NCI-H1417 treated with DMSO at 0.1 percent for 48 hours (cell line): ENCODE data around the gene OR2T10.
"Not testable (repeated sequence)": the region's sequence is repeated elsewhere in the genome, so short reads cannot be mapped to it uniquely, and the experiment has no call there.

Source experiments
- DNase-seq: peaks from one replicate; lab custom pipeline; 2025; lab: John Stamatoyannopoulos, UW

OR2T10 gene, protein sequence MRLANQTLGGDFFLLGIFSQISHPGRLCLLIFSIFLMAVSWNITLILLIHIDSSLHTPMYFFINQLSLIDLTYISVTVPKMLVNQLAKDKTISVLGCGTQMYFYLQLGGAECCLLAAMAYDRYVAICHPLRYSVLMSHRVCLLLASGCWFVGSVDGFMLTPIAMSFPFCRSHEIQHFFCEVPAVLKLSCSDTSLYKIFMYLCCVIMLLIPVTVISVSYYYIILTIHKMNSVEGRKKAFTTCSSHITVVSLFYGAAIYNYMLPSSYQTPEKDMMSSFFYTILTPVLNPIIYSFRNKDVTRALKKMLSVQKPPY

DNA sequence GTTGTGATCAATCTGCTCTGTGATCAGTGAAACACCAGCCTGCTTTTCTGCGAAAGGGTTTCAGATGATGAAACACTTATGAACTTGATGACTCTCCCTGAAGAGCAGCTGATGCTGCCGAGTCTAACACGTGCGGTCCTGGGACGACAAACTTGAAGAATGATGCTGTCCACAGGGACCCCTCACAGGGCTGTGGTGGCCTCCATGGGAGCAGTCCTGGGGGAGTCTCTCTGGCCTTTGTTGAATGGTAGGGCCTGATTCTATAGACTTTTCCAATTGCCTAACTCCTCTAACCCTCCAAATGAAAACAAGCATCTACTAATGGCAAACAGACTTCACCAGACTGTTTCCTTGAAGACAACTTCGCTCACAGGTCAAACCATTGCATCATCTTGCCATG, at the start of gene OR2T10:
Gene OR2T10, minus strand, starts transcription at position 112 of the 400 bp plus-strand sequence. CDS start 3,932 bp downstream, outside the sequence.
- DNase-seq = no peak

DNA sequence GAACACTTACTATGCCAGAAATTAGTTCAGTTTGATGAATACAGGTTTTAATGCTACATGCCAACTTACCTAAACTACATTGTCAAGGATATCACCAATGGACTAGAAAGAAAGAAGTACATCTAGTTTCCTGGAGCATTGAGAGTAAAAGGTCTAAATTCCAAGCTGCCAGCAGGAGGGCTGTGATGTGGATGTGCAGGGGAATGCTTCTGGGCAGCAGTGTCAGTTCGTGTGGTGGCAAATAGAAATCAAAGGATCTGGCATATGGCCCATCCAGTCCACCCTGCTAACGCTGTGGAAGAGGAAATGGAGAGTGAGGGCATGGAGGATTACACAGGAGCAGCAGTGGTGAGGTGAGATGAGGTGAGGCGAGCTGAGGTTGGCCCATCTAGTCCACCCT, 47.7 kb upstream of the OR2T10 start, which contains the start of gene OR2T35:
Gene OR2T35, minus strand, starts transcription at position 101 of the 400 bp plus-strand sequence. CDS start 6,020 bp downstream, outside the sequence.
- not testable (repeated sequence) for DNase-seq

DNA sequence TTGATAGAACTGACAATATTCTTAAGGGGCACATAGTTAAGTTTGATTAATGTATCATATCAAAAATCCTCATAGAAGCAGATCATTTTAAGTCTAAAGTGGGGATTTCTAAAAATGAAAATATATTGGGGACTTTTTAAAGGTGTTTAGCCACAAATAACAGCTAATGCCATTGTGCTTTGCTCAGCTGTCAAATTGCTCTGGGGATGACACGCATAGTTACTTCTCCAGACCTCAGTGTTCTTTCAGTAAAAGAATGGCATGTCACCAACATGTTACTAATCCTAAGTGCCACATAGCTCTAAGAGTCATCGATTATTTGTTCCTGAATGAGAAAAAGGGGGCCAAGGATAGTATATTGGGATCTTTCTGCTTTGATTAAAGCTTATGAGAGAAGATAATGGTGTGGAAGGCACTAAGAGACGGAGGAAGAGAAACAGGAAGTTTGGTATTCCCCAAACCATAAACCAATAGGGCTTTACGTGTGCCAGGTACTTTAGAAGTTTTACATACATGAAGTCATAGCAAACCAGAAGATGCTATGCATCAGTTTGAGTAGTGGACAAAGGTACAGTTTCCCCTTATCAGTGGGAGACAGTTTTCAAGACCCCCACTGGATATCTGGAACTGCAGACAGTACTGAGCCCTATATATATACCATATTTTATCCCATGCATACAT, 45.6 kb upstream of the OR2T10 start:
- not testable (repeated sequence) for DNase-seq

DNA sequence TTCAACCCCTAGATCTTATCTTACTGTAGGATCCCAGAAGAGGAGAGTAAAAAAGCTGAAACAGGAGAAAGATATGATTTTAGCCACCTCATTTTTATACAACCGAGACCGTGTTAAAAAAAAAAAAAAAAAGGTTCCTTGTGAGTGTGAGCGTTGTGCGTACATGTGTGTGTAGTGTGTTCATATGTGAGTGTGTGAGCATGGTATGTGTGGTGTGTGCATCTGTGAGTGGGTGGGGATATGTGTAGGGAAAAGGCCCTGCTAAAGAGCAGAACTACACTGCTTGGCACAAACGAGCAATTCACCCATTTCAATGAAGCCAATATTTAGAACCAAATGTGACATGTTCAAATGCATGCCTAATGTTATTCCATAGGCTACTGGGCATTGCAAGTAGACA, 44.1 kb upstream of the OR2T10 start:
- DNase-seq = not testable (repeated sequence)

DNA sequence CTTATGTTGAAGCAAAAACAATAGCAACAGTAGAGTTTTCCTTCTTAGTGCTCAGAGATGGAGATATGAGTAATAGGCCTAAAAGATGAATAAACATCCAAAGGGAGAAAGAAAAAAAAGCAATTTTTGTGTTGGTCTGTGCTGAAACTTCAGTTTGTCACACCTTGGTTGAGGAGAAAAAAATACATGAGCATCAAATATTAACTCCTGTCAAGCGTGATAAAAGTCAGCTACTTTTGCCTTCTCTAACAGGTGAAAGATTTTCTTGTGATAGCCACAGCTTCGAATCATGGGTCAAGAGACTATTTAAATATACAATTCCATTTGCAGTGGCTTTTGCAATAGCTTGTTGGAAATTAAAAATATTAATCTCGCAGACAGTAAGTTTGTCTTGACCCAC, 43.4 kb upstream of the OR2T10 start:
- not testable (repeated sequence) for DNase-seq

DNA sequence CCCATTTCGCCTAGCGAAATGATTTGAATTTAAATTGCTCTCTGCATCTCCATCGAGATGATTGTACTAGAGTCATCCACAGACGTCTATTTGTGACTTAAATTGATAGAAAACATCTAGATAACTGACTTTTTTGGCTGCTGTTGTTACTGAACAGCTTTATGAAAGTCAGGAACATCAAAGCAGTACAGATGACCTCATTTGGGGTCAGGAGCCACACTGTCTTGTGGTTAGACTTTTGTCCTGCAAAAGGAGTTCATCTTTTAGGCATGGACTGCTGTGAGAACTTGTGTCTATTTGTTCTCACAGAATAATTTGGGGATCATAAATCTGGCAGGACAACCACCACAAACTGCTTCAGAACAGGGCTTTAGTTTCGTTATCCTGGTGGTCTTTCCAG, 42.2 kb upstream of the OR2T10 start:
- not testable (repeated sequence) for DNase-seq

DNA sequence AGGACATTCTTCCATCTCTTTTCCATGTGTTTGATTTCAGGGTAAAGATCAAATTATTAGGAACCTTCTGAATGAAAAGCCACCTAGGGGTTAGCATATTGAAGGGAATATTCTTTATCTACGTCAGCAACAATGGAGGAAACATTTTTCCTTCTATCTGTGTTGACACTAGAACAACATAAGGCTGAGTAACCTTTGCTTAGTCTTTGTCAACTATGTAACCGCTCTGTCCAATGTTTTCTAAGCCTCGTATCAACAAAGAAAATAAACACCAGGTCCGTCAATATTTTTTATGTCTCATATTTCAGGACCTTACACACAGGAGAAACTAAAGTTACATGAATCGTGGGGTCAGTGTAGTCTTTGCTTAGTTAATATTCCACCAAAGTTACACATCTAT, 39.1 kb upstream of the OR2T10 start:
- DNase-seq = not testable (repeated sequence)

DNA sequence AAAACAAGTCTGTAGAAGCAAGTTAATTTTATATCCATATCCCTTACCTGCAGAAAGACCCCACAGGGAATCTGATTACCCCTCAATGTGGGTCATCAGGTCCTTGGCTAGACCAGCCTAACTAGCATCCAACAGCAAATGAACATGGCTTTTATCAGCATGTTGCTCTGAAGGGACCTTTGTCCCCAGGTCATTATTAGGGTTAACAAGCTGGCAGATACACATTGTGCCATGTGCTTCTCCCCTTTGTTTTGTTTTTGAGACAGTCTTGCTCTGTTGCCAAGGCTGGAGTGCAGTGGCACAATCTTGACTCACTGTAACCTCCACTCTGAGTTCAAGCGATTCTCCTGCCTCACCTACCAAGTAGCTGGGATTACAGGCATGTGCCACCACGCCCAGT, 37.5 kb upstream of the OR2T10 start, which contains the start of gene OR2T11:
Gene OR2T11, minus strand, starts transcription at position 101 of the 400 bp plus-strand sequence. CDS start 7,963 bp downstream, outside the sequence.
- not testable (repeated sequence) for DNase-seq

DNA sequence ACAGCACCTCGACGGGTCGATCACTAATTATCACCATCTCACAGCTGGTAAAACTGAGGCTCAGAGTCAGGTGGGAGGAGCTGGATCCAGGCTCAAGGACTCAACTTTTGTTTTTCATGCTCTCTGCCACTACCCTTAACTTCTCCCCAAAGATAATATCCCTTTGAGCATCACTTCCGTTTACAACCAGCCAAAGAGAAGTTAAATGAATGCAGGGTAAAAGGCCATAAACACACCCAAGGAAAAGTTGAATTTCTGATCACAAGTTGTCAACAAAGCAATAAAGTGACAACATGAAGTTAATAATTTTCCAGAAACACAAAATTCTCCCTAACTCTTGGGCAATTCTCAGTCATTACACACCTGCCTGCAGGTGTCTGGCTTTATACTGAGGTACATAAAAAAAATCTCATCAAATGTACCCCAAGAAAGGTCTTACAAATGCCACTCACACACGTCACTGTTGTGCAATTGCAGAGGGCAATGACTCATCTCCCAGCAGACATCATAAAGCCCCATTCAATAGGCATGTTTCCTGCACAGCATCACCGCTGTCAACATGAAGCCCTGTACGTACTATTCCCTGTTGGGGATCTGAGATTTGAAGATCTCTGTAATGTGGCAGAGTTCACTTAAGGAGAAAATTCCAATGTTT, 34.0 kb upstream of the OR2T10 start:
- no peak for DNase-seq

DNA sequence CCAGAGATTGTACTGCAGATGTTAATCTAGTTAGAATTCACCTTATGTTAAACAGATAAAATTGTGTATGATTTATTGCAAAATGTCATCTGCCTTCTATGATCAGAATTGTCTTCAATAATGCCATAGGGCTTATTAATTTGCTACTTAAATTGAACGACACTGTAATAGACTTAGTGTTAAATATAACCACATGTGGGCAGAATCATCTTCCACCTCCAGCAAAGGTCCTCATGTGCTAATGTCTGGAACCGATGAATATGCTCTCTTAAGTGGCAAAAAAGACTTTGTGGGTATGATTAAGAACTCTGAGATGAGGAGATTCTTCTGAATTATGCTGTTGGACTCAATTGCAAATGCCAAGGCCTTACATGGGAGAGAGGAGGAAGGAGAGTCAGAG, 33.1 kb upstream of the OR2T10 start:
- no peak for DNase-seq

DNA sequence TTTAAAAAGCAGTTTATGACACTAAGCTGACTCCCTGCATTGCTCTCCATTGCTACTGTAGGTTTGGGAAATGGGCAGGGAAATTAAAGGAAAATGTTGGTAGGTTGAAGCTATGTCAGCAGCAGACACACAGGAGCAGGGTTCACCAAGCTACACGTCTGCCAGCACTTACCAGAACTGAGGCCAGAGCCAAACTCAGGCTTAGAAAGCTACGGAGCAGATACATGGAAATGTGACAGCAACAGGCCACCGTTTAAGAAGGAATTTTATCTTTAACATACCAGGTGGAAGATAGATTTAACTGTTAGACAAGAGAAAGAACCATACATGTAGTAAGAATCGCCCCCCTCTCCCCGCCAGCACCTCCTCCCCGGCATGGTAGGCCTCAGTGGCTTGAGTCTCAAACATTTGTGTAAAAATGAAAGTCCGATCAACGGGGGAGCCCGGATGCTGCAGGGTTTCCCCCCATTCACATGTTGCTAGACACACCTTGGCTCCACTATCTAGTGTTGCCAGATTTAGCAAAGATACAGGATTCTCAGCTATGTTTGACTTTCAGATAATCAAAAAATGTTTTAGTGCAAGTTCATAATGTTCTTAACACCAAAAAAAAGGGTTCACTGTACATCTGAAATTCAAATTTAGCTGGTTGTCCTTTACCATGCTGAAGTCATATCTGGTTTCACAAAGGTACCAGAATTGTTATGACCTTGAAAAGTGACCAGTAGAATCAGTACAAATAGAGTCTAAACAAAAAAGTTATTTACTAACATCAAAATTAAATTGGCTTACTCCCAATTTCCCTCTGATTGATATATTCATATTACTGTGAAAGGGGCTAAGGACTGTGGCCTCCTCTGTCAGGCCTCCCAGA, 30.7 kb upstream of the OR2T10 start:
- no peak for DNase-seq

DNA sequence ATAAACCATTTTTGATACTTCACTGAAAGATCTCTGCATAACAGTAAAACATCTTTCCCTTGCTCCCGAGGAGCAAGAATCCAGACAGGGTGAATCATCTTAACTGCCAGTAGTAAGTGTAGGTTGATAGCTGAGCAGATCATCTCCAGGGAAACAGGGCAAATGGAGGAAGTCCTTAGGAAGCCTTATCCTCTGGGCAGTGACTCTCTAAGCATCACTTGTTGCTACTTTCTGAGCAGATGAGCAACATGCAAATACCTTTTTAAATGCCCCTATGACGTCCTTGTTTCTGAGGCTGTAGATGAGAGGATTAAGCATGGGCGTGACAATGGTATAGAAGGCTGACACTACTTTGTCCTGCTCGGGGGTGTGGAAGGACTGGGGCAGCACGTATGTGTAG, 28.5 kb upstream of the OR2T10 start:
- no peak for DNase-seq

DNA sequence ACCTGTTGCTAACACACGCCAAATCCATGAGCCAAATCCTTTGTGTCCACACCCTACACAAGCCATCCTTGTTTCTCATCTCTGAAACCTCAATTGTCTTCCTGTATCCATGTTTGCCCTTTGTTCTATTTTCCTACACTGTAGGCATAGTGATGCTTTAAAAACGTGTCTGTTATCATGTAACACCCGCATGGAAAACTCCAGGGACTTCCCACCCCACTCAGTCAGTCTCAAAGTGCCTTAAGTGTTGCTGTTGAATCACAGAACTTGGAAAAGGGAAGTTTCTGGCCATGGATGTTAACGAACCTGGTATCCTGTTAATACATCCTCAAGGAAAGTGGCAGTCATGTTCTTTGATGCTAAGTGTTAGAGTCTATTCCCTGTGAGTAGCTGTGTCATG, 27.7 kb upstream of the OR2T10 start:
- DNase-seq = no peak

DNA sequence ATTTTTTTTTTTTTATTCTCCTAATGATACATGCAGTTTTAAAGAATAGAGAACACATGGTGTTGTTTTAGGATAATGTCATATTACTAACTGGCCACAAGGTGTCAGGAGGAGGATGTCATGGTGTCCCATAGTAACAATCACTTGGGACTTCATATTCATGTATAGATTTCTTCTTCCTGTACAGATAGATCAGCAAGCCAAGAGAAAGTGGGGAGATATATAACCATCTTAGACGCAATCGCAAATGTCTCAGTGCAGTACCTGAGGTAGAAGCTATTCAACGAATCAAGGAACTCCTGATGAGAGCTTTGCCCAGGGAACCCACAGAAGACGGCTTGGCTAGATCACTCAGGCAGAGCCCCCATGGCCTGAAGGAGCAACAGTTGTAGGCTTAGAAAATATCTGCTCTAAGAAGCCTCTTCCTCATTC, 25.1 kb upstream of the OR2T10 start:
- DNase-seq = no peak

DNA sequence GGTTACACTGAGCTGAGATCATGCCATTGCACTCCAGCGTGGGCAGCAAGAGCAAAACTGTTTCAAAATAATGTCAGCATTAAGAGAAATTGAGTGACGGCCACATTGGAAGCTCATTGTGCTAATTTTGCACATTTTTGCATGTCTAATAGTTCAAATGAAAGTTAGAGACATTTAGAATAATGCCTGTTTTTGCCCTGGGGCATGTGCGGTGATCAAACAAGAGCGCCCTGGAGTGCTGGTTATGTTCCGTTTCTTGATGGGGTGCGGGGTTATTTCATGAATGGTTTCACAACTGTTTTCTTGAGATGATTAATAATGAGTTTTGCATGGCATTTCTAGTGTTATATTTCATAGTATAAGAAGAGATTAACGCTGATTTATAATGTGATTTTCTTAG, 24.3 kb upstream of the OR2T10 start:
- no peak for DNase-seq

DNA sequence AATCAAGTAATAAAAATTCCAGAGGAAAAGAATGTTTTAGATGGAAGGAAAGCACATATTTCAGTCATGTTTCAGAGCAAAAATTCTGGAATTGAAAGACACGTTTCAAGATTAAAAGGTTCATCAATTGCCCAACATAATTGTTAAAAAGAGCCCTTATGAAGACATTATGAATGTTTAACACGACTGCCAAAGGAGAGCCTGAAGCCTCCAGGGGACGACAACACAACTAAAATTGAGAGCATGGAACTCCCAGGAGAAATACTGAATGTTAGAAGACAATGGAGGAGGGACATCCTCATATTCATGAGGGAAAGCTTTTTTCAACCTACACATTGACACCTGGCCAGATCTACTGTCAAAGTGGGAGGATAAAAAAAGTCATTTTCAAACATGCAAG, 21.4 kb upstream of the OR2T10 start:
- DNase-seq = no peak

DNA sequence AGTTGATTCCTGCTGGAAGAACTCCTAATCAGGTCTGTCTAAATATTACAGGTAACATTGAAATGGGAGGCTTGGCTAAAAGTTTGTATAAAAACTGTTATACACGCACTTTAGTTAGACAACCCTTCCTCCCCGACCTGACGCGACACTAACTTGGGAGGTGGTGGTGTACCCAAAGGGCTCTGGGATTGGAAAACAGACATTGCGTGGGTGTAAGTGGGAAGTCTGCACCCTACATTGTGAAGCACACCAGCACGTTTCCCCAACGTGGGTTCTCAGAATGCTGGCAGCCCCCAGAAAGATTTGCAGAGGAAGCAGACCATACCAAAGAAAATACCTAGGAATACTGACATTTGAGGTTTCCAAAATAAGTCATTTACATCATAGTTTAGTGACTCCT, 20.6 kb upstream of the OR2T10 start:
- no peak for DNase-seq

DNA sequence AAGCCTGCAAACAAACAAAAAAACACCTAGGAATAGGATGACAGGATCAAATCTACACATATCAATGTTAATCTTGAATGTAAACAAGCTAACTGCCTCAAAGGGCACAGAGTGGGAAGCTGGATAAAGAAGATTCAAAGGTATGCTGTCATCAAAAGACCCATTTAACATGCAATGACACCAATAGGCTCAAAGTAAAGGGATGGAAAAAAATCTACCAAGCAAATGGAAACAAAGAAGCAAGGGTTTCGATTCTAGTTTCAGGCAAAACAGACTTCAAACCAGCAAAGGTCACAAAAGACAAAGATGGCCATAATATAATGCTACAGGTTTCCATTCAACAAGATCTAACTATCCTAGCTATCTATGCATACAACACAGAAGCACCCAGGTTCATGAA, 16.2 kb upstream of the OR2T10 start:
- DNase-seq = no peak

DNA sequence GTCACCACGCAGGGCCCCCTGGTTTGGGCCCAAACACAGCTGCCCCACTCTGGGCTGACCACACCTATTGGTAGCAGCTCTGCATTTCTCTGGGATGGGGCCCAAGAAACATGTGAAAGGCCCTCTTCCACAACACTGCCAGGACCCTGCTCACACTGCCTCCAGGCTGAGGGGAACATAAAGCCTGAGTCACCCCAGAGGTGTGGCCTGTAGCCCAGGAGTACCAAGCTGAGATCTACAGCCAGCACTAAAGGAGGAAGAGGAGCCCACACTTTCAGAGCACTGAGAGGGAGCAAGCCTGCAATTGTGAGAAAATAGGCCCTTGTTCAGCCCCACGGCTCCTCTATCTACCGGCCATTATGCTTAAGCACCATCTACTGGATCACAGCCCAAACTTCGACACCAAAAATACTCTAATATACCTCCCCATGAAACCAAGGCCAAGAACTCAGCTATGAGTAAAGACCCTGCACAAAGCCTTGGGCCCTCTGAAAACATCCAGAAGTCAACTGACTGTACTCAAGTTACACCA, 14.4 kb upstream of the OR2T10 start:
- DNase-seq = no peak

DNA sequence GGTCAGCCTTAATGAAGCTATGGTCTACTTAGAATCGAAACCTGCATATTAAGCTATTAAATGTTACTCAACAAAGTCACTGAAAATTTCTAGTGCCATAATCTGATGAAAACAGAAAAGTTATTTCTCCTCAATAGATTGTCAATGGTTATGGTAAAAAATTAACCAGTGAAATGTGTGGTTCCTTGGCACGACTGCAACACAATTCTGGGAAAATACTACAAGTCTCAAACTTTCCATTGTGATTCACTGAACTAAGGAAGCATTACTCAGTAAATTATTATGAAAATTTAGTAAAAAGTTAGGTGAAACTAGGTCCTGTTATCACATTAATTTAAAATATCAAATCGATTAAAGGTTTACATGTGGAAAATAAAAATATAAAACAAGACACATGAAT, 12.8 kb upstream of the OR2T10 start:
- DNase-seq = no peak

DNA sequence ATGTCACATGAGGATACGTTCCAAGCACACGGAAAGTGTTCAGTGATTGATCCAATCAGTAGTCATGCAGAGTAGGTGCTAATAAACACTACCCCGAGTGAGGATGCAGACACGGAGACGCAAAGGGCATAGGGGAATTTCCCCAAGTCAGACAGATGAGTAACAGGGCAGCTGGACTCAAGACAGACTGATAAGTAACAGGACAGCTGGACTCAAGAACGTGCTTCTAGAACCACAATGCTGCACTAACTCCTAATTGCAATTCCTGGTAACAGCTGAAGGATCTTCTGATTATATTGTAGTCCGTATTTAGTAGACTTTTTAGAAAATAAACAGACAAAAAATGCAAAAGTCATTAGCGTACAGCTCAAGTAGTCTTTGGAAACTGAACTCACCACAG, 1.9 kb upstream of the OR2T10 start:
- no peak for DNase-seq

DNA sequence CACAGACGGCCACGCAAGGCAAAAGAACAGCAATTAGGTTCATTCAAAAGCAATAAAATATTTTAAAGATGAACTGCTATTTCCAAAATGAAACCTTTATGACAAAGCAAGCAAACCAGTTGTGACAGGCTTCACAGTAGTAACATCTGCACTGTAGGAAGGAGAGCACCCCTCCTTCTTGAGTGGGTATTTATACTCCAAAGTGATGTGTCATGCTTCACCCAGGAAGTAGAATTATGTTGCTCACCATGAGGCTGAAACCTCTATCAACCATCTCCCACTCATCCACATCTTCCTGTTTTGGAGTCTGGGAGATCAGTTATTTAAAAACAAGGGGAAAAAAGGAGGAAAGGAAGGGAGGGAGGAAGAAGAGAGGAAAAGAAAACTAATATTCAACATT, 885 bp downstream of the OR2T10 start:
- DNase-seq = no peak
